ENCODE data around the gene ZFYVE9.
"Not testable (repeated sequence)": the region's sequence is repeated elsewhere in the genome, so short reads cannot be mapped to it uniquely, and the experiment has no call there.

The ZFYVE9 gene

DNA sequence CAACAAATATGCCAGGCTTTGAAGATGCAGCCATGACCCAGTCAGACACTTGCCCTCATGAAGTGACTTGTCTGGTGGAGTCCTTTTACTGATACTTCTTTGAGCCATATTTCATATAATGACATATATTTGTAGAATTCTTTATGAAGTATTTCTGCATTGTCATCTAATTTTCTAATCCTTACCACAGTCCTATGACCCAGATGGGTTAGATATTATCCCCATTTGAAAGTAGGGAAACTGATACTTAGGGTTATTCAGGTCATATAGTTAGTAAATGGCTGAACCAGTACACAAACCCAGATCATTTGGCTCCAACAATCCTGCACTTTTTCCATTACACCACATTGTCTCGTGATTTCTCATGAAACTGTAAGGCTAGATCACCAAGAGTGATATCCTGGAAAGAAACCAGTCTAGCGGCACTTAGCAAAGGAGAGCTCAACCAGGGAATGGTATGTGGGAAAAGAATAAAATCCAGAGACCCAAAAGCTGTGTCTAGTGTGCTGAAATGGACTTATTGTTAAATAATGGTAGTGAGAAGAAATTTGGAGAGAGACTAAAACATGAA, 49.6 kb downstream of the ZFYVE9 start:
- DNase-seq, result no peak

DNA sequence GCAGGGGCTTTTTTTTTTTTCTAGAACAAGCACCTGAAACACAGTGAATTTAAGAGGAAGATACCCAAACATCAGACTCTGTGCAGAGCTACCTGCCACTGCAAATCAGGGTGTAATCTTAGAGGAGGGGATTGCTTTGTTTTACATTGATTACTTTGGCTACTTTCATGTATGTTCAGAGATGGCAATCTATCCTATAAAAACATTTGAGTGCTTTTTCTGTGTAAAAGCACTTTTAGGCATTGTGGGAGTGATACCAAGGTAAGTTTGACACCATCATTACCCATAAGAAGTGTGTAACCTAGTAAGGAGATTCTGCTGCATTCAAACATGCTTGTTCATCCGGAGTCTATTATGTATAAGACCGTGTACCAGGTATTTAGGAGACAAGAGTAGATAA, 50.1 kb downstream of the ZFYVE9 start:
- DNase-seq, result no peak

DNA sequence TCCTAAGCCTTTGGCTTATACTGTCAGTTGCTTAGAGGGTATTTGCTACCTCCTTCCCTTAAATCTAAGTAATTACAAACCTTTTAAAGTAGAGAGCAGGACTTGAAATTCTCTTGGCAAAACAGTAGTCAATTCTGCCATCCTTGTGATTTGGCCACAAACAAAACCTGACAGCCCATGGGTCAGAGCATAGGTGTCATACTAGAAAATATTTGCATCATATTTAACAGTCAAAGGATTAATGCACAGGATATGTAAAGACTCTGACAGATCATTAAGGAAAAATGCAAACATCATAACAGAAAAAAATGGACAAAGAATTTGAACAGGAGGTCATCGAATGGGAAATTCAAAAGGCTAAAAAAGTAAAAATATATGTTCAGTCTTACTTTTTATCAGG, 50.5 kb downstream of the ZFYVE9 start:
- no peak for DNase-seq

DNA sequence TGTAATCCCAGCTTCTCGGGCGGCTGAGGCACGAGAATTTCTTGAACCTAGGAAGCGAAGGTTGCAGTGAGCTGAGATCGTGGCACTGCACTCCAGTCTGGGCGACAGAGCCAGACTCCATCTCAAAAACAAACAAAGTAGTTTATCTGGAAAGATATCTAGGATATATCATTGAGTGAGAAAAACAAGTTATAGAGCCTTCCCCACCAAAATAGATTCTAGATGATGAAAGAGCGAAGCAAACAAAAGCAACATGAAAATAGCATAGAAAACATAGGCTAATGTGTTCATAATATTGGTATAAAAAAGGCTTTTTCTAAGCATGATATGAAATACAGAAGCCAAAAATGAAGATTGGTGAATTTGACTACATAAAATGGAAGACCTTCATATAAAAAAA, 52.1 kb downstream of the ZFYVE9 start:
- DNase-seq, result no peak

DNA sequence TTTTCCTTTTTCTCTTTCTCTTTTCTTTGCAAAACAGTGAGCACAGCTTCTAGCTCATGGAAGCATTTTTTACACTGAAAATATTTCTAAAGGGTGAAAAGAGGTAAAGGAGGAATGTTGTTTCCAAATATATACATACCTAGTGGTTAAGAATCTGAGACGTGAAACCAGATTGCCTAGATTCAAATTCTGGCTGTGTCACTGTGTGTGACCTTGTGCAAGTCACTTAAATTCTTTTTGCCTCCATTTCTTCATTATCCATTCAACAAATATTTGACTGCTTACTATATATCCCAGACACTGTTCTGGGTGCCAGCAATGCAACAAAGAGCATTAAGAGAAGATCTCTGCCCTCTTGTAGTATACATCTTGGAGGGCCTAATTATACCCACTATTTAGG, 53.3 kb downstream of the ZFYVE9 start:
- no peak for DNase-seq

DNA sequence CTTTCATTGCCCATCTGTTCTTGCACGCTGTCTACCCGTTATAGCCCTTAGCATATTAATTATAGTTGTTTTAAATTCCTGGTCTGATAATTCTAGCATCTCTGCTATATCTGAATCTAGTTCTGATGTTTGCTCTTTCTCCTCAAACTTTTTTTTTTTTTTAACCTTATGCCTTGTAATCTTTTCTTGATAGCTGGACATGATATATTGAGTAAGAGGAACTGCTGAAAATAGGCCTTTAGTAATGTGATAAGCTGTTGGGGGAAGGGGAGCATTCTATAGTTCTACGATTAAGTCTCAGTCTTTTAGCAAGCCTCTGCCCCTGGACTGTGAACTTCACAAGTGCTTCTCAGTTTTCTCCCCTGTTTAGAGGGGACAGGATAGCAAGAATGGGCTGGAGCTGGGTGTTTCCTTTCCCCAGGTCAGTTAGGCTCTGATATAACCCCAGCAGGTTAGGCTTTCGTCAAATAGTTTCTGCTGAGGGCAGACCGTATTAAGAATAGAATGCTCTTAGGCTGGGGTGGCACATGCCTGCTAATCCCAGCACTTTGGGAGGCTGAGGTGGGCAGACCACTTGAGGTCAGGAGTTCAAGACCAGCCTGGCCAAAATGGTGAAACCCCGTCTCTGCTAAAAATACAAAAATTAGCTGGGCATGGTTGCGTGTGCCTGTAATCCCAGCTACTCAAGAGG, 62.2 kb downstream of the ZFYVE9 start:
- DNase-seq, result no peak

DNA sequence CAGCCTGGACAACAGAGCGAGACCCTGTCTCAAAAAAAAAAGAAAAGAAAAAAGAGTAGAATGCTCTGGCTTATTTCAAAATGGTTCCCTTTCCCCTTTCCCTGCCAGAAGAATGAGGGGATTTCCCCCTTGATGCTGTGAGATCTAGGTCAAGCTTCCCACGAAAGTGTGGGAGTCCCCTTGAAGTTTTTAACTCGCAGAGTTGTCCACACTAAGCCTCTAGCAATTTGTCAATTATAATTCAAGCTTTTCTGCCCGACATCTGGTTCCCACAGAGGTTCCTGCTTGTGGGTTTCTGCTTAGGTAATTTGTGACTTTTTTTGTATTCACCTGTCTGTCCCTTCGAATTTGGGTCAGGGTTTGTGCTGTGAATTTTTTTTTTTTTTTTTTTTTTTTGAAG, 62.8 kb downstream of the ZFYVE9 start:
- no peak for DNase-seq

DNA sequence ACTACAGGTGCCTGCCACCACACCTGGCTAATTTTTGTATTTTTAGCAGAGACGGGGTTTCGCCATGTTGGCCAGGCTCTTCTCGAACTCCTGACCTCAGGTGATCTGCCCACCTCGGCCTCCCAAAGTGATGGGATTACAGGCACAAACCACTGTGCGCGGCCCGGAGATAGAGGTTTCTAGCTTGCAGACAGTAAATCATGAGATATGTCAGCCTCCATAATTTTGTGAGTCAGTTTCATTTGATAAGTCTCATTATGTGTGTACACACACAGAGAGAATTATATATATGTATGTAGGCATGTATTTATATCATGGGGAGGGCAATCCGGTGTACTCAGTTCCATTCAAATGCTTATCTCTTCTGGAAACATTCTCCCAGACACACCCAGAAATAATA, 64.8 kb downstream of the ZFYVE9 start:
- DNase-seq, result not testable (repeated sequence)

DNA sequence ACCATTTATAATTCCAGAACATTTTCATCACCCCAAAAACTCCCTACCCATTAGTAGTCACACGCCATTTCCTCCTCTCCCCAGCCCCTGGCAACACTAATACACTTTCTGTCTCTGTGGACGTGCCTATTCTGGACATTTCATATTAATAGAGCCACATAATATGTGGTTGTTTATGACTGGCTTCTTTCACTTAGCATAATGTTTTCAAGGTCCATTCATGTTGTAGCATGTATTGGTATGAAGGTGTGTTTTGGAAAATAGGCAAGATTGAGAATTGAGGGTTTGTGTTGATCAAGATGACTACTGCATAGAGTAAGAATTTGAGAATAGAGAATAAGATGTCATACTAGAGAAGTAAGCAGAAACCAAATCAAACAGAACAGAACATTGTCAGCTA, 67.5 kb downstream of the ZFYVE9 start:
- DNase-seq, result no peak

DNA sequence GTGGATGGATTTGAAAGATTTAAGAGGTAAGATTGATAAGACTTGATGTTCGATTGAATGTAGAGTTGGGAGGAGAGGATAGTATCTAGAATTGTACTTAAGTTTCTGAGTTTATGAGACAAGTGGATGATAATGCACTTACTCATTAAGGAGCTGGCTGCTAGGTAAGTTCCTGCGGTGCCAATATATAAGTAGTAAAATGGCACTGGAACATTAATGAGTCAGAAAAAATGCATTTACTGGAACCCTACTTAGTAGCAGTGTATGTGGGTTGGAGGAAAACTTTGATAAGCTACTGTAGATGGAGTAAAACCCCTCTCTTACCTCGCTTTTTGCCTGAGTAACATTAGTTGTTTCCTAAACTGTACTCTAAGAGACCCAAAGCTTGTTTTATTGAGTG, 68.2 kb downstream of the ZFYVE9 start:
- no peak for DNase-seq

DNA sequence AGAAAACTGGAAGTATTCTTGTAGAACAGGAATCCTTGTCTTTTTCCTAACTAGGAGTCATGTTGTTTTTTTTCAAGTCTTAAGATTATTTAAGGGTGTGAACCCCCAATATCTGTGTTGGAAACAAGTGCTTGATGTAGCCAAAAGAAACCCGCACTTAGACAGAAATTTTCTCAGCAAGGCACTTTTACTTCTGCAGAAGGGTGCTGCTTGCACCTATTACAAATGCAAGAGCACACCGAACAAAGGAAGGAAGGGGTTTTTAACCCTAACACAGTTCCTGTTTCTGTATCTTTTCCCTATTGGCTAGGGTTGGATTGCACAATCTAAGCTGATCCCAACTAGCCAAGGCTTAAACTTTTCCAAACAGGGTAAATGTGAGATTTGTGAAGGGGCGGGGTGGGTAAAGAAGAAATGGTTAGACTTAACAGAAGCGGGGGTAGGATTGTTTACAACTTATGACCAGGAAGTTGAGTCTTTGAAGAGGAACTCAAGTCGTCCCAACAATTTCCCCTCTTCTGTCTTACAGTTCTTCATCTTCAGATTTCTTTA, 75.1 kb downstream of the ZFYVE9 start:
- no peak for DNase-seq

DNA sequence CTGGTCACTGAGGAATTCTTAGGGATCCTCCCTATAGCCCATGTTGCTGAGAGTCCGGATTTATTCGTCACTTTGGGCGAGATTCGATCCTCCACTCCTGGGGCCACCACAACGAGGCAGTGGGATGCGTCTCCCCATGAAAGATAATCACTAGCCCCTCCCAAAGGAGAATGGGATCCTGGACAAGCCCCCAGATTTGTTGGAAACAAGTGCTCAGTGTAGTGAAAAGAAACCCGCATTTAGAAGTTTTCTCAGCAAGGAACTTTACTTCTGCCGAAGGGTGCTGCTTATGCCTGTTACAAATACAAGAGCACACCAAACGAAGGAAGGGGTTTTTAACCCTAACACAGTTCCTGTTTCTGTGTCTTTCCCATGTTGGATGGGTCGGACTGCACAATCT, 83.3 kb downstream of the ZFYVE9 start:
- no peak for DNase-seq

DNA sequence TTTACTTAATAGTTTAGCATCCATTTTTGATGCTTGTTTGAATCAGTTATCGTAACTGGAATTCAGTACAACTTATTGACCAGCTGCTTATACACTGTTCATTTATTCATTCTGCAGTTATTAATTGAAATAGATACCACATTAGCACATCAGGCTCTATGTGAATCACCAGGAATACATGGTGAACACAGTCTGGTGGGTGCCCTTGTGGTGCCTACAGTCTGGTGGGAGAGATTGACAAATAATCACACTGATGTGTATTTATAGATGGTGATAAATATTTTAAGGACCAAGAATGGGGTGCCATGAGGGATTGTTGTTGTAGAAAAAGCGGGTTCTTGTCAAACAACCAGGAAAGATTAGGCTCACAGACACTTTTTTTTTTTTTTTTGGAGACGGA, 87.6 kb downstream of the ZFYVE9 start:
- no peak for DNase-seq

DNA sequence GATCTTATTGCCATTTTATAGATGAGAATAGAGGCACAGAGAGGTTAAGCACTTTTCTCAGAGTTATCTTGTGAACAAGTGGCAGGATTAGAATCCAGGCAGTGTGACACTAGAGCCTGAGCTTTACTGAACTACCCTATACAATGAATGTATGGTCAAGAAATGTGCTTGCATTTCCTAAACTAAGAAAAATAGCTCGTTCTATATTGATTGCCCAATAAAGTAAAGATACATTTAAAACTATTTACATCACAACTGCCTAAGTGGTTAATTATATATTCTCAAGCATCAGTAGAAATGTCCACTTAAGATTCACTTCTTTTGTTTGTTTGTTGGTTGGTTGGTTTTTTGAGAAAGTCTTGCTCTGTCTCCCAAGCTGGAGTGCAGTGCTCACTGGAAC, 91.6 kb downstream of the ZFYVE9 start:
- no peak for DNase-seq

DNA sequence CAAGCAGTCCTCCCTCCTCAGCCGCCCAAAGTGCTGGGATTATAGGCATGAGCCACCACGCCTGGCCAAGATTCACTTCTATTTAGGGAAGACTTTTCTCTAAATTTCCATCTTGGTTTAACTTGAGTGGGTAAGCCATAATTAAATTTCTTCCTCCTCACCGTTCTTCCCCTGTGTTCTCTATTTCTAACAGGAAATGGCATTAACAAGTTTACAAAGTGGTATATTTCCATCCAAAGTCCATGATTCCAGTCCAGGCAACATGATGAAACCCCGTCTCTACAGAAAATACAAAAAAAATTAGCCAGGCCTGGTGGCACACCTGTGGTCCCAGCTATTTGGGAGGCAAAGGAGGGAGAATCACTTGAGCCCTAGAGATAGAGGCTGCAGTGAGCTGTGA, 92.1 kb downstream of the ZFYVE9 start:
- DNase-seq, result no peak

DNA sequence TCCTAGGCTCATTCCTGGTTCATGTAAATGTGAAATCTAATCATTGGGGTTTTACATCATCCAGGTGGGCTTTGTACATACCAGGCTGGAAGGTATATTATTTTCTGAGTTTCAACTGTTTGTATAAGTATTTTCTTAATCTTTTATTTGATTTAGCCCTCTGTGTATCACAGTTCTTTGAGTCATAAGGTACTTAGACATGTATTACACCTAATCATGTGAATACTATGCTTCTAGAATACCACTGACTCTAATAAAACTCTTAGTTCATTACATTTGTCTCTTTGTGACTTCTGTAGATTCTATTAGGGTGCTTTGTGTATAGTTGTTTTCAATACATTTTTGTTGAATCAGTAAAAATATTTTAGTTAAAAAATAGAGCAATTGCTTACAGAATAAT, 92.8 kb downstream of the ZFYVE9 start:
- DNase-seq, result no peak

DNA sequence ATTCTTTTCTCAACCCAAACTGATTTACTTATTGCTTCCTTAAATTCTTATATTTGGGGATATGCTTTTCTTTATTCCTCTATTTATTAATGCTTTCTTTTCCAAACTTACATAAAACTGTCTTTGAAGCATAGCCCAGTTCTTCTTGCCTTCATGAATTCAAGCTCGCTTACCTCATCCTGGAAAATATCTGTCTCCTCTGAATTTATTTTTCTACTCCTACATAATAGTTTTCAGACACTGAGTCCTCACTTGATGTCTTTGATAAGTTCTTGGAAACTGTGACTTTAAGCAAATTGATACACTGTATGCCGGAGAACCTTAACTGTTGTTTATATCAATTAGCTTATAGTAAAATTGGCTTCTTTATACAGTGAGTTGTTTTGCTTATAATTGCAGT, 93.8 kb downstream of the ZFYVE9 start:
- no peak for DNase-seq

DNA sequence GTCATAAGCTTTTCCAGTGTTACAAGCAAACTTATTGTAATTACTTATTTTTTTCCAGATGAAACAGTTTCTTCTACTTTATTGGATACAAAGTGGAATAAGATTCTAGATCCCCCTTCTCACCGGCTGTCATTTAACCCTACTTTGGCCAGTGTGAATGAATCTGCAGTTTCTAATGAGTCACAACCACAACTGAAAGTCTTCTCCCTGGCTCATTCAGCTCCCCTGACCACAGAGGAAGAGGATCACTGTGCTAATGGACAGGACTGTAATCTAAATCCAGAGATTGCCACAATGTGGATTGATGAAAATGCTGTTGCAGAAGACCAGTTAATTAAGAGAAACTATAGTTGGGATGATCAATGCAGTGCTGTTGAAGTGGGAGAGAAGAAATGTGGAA, 95.5 kb downstream of the ZFYVE9 start:
- no peak for DNase-seq

DNA sequence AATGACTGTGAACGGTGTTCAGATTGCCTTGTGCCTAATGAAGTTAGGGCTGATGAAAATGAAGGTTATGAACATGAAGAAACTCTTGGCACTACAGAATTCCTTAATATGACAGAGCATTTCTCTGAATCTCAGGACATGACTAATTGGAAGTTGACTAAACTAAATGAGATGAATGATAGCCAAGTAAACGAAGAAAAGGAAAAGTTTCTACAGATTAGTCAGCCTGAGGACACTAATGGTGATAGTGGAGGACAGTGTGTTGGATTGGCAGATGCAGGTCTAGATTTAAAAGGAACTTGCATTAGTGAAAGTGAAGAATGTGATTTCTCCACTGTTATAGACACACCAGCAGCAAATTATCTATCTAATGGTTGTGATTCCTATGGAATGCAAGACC, 96.6 kb downstream of the ZFYVE9 start:
- DNase-seq, result no peak

DNA sequence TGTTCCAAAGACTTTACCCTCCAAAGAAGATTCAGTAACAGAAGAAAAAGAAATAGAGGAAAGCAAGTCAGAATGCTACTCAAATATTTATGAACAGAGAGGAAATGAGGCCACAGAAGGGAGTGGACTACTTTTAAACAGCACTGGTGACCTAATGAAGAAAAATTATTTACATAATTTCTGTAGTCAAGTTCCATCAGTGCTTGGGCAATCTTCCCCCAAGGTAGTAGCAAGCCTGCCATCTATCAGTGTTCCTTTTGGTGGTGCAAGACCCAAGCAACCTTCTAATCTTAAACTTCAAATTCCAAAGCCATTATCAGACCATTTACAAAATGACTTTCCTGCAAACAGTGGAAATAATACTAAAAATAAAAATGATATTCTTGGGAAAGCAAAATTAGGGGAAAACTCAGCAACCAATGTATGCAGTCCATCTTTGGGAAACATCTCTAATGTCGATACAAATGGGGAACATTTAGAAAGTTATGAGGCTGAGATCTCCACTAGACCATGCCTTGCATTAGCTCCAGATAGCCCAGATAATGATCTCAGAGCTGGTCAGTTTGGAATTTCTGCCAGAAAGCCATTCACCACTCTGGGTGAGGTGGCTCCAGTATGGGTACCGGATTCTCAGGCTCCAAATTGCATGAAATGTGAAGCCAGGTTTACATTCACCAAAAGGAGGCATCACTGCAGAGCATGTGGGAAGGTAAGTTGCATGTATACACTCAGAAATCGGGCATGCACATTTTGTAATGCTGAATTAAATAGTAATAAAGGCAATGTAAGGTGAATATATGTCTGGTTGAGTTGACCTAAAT, 97.2 kb downstream of the ZFYVE9 start:
- DNase-seq, result no peak

DNA sequence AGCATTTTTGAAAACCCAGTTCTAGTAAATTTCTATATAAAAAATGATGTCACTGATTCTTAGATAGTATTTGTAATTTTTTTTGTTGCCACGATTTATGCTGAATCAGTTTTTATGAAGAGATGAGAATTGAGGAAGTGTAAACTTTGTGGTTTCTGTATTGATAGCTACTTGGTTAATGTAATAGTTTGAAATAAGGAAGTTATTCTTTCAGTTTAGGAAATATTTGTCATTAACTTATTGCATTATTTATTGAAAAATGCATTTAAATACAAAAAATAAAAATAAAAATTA, 97.8 kb downstream of the ZFYVE9 start:
- DNase-seq, result no peak

DNA sequence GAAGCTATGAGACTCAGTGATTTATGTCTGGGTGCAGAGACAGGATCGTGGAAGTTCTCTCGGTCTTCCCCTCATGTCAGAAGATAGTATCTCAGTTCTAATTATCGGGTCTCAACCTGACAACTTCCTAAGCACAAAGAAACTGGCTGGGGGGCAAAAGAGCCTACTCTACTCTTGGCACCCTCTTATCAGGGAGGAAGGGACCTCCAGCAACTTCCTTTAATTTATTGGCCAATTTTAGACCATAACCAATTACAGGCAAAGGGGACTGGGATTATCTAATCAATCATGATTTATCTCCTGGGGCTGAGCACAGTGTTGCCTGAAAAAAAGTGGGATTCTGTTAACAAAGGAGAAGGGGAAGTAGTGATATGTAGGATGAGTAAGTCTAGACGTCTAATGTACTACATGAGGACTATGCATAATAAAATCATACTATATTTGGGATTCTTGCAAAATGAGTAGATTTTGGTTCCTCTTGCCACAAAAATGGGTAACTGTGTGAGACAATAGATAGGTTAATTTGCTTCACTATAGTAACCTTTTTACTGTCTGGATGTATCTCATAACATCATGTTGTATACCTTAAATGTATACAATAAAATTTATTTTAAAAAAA, 98.8 kb downstream of the ZFYVE9 start:
- DNase-seq, result no peak

DNA sequence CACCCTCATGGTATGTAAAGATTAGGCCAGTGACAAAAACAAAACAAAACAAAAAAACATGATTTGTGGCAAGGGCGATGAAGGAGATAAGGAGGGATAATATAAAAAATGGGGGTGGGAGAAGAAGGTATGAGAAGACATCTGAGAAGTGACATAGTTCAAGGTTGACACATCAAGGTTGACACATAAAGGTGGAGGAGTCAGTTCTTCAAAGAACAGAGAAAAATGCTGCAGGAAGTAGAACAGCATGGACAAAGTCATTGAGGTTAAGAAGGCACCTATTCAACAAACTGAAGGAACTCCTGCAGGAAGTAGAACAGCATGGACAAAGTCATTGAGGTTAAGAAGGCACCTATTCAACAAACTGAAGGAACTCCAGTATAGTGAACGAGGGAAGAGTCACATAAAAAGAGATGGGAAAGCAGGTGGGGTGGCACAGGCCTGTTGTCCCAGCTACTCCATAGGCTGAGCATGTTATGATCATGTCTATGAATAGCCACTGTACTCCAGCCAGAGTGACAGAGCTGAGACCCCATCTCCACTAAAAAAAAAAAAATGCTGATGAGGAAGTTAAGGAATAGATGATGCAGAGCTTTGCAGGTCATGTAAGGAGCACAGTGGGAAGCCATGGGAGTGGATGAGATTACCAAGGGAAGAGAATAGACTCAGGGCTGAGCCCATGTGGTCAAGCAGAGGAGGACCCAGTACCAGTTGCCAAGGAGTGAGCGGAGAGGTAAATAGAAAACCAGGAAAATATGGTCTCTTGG, 101.5 kb downstream of the ZFYVE9 start:
- no peak for DNase-seq
